Body of pancreas (tissue), 4 donors: ENCODE data around the gene KIF23.

ENCODE experiments used
- POLR2A ChIP-seq, 3 donors: fragments of 450-650 bp; IDR thresholded peaks; one replicate each; pipeline ENCODE4 v1.6.1; 2016; ENCODE audit warnings: antibody characterized with exemption in 3 of 3, mild to moderate bottlenecking in 2 of 3
- TF ChIP-seq, protein P1 (sequence below), 7 experiments: fragments of 450-650 bp in 4 of 7; fragments of 200-600 bp in 3 of 7; sonication (generic) in 3 of 7; IDR thresholded peaks; one replicate each; pipeline ENCODE4 v1.5.1; 2016 to 2019; ENCODE audit warnings: antibody characterized with exemption in 7 of 7

DNA sequence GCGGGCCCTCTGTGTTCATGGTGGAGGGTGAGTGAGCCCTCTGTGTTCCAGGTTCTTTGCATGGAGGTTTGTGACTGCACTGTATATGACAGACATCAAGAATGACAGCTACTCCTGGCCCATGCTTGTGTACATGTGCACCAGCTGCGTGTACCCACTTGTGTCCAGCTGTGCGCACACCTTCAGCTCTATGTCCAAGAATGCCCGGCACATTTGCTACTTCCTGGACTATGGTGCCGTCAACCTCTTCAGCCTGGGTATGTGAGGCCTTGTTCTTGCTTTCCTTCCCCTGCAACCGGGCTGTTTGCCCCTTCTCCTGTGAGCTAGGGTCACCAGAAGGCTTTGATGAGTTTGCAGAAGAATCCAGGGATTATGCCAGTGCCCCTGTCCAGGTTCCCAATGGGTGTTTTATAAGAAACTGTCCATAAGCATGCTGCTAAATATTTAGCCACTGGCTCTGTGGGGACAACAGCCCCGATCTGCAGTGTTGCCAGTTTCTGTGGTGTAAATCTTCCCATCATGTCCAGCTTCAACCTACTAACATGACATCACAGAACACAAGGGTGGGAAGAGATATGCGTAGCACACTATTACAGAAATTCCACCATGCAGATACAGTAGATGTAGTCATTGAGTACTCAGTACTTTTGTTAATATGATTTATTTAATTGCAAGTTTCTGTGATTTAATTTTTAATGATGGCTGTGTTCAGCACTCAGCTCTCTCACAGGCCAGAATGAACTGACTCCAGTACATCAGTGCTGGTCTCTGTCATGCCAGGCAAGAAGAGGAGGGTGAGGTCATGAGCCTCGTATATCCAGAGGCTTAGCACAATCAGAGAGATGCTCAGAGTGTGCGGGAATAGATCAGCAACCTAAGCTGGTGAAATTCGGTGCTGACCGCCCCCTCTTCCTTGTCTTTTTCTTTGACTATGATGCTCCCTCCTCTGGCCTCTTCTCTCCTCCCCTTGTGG is 29.2 kb upstream of the KIF23 start:
- TF ChIP-seq, protein P1, sequence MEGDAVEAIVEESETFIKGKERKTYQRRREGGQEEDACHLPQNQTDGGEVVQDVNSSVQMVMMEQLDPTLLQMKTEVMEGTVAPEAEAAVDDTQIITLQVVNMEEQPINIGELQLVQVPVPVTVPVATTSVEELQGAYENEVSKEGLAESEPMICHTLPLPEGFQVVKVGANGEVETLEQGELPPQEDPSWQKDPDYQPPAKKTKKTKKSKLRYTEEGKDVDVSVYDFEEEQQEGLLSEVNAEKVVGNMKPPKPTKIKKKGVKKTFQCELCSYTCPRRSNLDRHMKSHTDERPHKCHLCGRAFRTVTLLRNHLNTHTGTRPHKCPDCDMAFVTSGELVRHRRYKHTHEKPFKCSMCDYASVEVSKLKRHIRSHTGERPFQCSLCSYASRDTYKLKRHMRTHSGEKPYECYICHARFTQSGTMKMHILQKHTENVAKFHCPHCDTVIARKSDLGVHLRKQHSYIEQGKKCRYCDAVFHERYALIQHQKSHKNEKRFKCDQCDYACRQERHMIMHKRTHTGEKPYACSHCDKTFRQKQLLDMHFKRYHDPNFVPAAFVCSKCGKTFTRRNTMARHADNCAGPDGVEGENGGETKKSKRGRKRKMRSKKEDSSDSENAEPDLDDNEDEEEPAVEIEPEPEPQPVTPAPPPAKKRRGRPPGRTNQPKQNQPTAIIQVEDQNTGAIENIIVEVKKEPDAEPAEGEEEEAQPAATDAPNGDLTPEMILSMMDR (IDR thresholded peaks at IDR 0.05) = no peak
- no peak for TF ChIP-seq POLR2A (IDR thresholded peaks at IDR 0.05)
